Cardiac fibroblast (primary cell): ENCODE data around the gene SRPX2.

Experiments
- DNase-seq, 2 donors: peaks; one replicate each; pipeline versions ENCODE4 v3.0.0 to v3.0.0-alpha.2; 2010; ENCODE audit warnings: low read depth in 2 of 2
- H3K4me3 ChIP-seq, 2 donors: replicated peaks in 1 of 2; 1 replicate in 1 of 2; 2 replicates in 1 of 2; pipeline ENCODE4 v1.5.1; 2011; ENCODE audit warnings: low read depth in 2 of 2, low read length in 2 of 2, mild to moderate bottlenecking in 2 of 2, moderate library complexity in 1 of 2
- TF ChIP-seq, protein P1 (sequence below): IDR thresholded peaks from one replicate; pipeline ENCODE4 v1.5.1; 2011; ENCODE audit warnings: low read depth, mild to moderate bottlenecking, low read length, inconsistent platforms

SRPX2 gene

DNA sequence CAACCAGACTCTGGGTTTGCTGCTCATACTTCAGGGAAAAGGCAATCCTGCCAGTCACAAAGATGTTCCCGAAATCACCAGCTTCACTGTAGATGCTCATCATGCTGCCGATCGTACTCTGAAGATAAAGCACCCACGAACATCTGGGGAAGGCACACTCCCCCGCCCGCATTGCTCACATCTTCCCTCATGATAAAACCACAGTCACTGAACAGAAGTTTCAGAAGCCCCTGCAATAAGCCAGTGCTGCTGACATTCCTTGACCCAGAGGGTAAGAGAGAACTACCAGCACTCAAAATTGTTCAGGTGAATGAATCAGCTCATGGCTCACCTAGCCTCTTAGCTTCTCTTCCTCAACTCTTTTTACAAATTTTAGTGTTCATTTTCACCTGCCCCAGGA lies 43.1 kb downstream of the SRPX2 start:
- no peak for DNase-seq
- TF ChIP-seq, protein P1, sequence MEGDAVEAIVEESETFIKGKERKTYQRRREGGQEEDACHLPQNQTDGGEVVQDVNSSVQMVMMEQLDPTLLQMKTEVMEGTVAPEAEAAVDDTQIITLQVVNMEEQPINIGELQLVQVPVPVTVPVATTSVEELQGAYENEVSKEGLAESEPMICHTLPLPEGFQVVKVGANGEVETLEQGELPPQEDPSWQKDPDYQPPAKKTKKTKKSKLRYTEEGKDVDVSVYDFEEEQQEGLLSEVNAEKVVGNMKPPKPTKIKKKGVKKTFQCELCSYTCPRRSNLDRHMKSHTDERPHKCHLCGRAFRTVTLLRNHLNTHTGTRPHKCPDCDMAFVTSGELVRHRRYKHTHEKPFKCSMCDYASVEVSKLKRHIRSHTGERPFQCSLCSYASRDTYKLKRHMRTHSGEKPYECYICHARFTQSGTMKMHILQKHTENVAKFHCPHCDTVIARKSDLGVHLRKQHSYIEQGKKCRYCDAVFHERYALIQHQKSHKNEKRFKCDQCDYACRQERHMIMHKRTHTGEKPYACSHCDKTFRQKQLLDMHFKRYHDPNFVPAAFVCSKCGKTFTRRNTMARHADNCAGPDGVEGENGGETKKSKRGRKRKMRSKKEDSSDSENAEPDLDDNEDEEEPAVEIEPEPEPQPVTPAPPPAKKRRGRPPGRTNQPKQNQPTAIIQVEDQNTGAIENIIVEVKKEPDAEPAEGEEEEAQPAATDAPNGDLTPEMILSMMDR = no peak
- H3K4me3 ChIP-seq = no peak overlapping the region

DNA sequence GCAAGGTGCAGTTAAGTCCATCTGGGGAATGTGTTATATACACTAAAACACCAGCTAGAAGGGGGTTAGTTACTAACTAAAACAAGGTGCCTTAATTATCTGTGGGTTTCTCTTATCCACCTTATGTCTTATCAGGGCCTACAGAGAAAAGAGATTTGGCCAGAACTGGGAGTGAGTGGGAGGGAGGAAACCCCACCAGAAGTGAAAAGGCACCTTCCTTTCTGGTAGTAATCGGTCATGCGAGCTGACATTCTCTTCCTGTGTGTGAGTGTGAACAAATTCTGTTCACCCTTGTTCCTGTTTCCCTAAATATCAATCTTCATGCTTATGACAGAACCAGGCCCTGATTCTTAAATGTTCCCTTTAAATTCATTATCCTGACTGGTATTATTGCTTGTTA lies 43.5 kb downstream of the SRPX2 start:
- no peak for DNase-seq
- H3K4me3 ChIP-seq = no peak overlapping the region
- TF ChIP-seq, protein P1 = no peak

DNA sequence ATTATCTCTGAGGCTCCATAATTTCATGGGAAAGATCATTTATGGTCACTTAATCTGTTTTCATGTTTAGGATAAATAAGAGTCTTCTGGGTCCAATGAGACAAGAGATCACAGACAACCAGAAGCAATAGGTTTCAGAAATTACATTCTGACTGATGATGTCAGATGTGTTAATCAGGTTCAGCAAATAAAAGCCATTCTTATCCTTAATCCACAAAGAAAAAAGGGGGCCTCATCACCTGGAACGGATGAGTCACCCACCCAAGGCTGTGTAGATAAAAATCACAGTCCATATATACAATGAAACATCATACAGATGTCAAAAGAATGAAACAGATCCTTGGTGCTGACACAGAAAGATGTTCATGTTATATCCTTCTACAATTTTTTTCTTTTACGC lies 51.3 kb downstream of the SRPX2 start:
- DNase-seq = no peak
- TF ChIP-seq, protein P1 = no peak
- no peak overlapping the region for H3K4me3 ChIP-seq

DNA sequence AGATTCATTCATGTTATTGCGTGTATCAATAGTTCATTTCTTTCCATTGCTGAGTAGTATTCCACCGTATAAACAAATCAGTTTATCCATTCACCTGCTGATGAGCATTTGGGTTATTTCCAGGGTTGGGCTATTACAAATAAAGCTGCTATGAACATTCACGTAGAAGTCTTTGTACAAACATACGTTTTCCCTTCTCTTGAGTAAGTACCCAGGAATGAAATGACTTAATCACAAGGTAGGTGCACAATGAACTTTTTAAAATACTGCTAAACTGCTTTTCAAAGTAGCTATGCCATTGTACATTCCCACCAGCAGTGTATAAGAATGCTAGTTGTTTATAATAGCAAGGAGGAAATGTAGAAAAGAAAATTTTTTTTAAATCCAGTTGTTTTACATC lies 52.0 kb downstream of the SRPX2 start:
- TF ChIP-seq, protein P1 = no peak
- DNase-seq = peak in 1 of 2 donors; percentile 50
- no peak overlapping the region for H3K4me3 ChIP-seq

DNA sequence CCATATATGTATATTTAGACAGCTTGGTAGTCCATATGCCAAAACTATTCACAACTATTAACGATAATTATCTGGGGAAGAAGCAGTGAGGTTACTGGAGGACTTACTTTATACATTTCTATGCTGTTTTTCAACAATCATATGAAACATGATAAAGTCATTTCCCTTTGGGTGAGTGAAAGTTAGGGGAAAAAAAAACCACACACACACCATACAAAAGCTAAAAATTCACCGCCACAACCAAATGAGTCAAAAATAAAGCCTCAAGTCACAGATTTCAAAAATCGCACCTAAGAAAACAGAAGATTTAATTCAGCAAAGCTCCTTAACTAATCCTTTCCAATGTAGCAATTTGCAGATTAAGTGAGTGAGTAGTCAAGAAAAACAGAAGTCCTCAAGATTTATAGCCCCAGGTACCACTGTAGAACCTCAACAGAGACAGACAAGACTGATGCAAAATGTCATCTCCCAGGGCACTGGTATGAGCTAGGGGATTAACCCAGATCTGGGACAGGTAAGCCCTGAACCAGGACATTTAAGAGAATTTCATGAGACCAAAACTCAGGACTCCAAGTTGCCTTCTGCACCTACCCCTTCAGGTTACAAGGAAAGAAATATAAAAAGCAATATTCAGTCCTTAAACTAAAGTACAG lies 52.8 kb downstream of the SRPX2 start:
- DNase-seq = no peak
- H3K4me3 ChIP-seq = no peak overlapping the region
- TF ChIP-seq, protein P1 = no peak

DNA sequence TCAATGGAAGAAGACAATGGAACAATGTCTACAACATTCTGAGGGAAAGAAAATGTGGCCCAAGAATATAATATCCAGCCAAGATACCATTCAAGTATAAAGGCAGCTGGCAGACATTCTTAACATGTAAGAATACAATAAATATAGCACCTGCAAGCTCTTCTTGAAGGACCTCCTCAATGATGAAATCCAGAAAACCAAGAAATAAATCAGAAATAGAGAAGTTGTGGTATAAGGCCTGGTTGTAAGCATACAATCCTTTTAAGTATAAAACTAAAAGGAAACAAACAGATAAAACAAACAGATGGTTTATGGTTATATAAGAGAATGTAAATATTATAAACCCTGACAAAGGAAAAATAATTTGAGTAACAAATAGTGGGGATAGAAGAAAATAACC lies 54.6 kb downstream of the SRPX2 start:
- TF ChIP-seq, protein P1 = no peak
- H3K4me3 ChIP-seq = no peak overlapping the region
- no peak for DNase-seq

DNA sequence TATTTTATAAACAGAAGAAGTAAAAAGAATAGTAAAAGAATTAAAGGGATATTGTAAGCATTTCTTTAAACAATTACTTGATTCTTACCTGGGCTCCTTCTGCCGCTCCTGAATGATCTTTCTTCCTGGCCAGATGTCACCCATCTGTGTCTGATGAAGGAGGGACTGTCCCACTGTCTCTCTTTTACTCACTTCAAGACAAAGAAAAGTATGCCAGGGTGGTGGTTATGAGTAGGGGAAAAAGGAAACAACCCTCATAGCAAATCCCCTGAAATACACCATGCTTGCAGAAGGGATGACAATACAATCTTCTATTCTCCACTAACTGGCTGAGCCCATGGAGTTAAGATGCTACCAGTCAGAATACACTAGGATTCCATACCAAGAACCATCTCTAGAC lies 56.8 kb downstream of the SRPX2 start:
- no peak for DNase-seq
- TF ChIP-seq, protein P1 = no peak
- no peak overlapping the region for H3K4me3 ChIP-seq
